GM19372 (cell line): Measurements from ENCODE around the gene RGS11.
"Not testable (repeated sequence)": the region's sequence is repeated elsewhere in the genome, so short reads cannot be mapped to it uniquely, and the experiment has no call there.

Experiments
- ATAC-seq: cut with Tn5 transposase; IDR thresholded peaks from one replicate; pipeline ENCODE4 v1.9.1; 2021; ENCODE audit warnings: mild to moderate bottlenecking, low read depth, moderate library complexity; ENCODE audit not compliant: unreplicated experiment

Gene RGS11

GRCh38 chr16:265002-265529 lies 10.7 kb downstream of the RGS11 start:
- ATAC-seq = no peak

GRCh38 chr16:264440-264951 lies 11.2 kb downstream of the RGS11 start:
- ATAC-seq = no peak

GRCh38 chr16:263944-264343 lies 11.8 kb downstream of the RGS11 start:
- ATAC-seq = no peak

GRCh38 chr16:263182-263774 lies 12.5 kb downstream of the RGS11 start:
- no peak for ATAC-seq

DNA sequence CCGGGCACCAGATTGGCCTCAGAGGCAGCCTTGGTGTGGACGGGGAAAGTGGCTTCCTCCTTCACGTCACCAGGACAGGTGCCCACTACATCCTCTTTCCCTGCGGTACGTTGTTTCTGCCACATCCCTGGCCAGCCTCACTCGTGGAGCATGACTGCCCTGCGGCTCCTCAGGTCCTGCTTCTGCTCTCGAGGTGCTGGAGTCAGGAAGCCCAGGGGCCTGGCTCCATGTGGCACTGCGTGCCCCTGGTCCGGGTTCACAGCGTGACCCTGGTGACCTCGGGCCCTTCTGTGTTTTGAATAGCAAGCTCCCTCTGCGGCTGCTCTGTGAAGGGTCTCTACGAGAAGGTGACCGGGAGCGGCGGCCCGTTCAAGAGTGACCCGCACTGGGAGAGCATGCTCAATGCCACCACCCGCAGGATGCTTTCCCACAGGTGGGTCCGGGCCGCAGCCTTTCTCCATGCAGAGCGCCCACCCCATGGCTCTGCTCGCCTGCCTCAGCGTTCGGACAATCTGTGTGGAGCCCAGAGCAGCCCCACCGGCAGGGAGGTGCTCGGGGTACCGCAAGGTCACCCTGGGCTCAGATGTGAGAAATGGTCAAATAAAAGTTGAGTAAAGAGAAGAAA lies 13.5 kb downstream of the RGS11 start:
- no peak for ATAC-seq

- no peak for ATAC-seq
These were observed 14.6 kb downstream of the RGS11 start for GRCh38 chr16:261031-261691.

DNA sequence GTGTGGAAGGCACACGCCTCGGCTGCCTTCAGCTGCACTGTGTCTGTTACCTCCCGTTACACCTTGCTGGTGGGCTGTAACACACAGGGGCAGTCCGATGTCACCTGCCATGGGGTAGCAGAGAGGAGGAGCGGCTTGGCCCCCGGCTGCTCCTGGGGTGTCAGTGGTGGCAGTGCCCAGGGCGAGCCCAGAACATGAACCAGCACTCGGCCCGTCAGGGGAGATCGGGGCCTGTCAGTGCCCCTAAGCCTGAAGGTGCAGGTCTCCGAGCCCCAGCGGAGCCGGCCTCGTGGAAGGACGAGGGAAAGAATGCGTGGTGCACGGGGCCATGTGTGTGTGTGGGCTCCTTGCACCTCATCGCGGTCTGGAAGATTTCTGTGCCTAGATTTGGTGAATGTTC lies 15.4 kb downstream of the RGS11 start:
- no peak for ATAC-seq

DNA sequence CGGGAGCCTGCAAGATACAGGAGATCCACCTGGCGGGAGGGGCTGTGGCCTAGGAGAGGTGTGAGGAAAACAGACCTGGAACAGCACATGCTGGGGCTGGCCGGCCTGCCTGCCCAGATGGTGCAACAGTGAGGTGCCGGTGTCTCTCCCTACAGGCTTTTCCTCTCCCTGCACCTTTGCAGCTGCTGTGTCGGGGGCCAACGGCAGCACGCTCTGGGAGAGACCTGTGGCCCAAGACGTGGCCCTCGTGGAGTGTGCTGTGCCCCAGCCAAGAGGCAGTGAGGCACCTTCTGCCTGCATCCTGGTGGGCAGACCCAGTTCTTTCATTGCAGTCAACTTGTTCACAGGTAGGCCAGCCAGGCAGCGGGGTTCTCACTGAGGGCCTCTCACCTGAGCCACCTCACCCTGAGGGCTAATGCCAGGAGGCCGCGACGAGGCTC lies 15.9 kb downstream of the RGS11 start:
- ATAC-seq = no peak

DNA sequence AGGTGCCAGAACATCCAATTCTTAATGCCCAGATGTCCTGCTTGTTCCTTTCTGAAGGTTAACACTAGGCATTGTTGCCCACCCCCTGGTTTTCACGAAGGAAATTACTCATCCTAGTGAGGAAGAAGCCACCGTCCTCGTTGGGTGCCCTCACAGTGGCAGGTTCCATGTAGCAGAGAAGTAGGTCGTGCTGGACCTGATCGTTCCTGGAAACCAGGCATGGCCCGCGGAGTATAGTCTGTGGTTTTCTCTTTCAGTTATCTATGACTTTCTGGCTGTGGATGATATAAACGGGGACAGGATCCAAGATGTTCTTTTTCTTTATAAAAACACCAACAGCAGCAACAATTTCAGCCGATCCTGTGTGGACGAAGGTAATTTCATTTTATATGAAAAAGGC lies 16.5 kb downstream of the RGS11 start:
- ATAC-seq = no peak

DNA sequence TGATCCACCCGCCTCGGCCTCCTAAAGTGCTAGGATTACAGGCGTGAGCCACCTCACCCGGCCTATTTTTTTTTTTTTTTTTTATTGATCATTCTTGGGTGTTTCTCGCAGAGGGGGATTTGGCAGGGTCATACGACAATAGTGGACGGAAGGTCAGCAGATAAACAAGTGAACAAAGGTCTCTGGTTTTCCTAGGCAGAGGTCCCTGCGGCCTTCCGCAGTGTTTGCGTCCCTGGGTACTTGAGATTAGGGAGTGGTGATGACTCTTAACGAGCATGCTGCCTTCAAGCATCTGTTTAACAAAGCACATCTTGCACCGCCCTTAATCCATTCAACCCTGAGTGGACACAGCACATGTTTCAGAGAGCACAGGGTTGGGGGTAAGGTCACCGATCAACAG lies 17.7 kb downstream of the RGS11 start:
- not testable (repeated sequence) for ATAC-seq

GRCh38 chr16:255183-255582 lies 20.6 kb downstream of the RGS11 start:
- no peak for ATAC-seq

- no peak for ATAC-seq
These were observed 21.3 kb downstream of the RGS11 start for GRCh38 chr16:254461-254860.

DNA sequence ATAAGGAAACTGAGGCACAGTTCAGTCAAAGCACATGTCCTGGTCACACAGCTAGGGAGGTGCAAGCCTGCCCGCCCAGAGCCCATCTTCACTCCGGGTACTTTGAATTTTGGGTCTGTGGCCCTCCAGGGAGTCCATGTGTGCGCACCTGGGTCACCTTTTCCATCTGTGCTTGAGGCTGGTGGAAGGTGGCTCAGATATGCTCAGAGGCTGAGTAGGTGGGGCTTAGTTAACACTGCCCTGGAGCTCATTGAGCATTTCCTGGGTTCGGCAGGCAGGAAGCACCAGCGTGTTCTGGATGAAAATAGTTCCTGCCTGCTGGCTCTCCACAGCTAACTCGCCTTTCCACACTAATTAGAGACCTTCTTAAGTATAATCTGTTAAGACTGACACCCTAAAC lies 21.9 kb downstream of the RGS11 start:
- no peak for ATAC-seq

DNA sequence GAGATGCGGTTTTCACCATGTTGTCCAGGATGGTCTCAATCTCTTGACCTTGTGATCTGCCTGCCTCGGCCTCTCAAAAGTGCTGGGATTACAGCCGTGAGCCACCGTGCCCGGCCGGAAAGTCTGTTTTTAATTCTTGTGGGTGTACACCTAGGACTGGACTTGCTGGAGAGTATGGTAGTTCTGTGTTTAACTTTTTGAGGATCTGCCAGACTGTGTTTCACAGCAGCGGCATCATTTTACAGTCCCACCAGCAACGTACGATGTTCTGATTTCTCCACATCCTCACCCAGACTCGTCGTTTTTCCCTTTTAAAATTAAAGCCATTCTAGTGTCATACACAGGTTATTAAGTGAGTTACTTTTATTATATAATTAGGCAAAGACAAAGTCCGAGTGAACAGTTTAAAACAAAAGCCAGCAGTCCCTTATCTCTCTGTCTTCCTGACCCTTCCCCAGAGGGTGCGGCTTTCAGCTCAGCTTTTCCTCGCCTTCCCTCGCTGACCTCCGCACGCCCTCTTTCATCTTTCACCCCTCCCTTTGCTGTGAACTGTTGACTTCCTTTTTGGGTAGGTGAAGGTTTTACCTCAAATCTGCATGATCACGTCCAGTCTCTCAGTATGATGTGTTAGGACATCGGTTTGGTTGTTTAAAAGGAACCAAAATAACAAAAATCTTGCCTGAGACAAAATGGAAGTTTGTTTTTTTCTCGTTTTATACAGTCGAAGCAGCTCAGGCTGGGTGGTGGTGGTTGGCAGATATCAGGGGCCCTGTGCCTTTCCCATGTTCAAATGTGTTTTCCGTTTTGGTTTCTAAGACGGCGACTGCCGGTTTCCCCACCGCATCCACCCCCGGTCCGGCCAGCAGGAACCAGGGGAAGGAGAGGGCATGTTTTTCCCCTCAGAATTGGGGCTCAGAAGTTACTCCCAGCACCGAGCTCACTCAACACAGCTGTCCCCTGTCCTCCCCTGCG lies 23.1 kb downstream of the RGS11 start:
- ATAC-seq = no peak

- no peak for ATAC-seq
These were observed 26.3 kb downstream of the RGS11 start for GRCh38 chr16:249431-249830.

DNA sequence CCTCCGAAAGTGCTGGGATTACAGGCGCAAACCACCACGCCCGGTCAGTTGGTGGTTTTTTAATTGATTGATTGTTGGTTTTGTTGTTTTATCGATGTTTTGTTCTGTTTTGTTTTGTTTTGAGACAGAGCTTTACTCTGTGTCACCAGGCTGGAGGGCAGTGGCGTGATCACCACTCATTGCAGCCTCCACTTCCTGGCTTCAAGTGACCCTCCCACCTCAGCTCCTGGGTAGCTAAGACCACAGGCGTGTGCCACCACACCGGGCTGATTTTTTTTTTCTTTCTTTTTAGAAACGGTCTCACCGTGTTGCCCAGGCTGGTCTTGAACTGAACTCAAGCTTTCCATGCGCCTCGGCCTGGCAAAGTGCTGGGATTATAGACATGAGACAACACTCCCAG lies 28.7 kb downstream of the RGS11 start:
- ATAC-seq = no peak

DNA sequence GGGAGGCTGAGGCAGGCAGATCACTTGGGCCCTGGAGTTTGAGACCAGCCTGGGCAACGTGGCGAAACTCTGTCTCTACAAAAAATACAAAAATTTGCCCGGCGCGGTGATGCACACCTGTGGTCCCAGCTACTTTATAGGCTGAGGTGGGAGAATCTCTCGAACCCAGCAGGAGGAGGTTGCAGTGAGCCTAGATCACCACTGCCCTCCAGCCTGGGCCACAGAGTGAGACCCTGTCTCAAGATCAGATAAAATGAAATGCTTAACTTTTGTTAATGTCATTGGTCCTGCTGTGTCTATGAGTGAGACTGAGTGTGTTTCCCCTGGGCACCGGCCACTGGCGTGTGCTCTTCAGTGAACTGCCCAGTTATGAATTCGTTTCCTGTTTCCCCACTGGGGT lies 30.6 kb downstream of the RGS11 start:
- ATAC-seq = no peak

DNA sequence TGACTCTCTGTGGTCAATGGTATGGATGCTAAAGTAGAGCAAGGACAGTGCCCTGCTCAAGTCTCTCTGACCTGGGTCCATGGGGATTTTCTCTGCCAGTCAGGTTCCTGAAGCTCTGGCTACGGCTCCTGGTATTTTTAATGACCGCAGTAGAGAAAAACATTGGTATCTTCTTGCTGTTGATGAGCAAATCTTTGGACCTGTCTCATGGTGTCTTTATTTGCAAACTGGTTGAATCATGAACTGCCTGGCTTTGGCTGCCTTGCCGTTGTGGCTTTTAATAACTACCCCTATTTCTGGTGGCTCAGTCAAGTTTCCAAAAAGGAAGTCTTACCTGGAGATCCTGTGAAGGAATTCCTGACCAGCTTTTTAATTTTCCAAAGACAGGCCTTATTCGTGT lies 32.4 kb downstream of the RGS11 start:
- no peak for ATAC-seq

GRCh38 chr16:242281-242680 lies 33.5 kb downstream of the RGS11 start:
- ATAC-seq = no peak

GRCh38 chr16:240559-240958 lies 35.2 kb downstream of the RGS11 start:
- no peak for ATAC-seq

- ATAC-seq = no peak
These were observed 35.8 kb downstream of the RGS11 start for GRCh38 chr16:239948-240277.
